Ascending aorta (tissue), 2 donors: Measurements from ENCODE around the gene MYL7. TPM values are rescaled to one million over a fixed set of nuclear protein-coding genes. Genes with fewer than 3 reads are reported as not detected.
A peak's percentile ranks its signal among the peaks of the same experiment; 100 is the strongest.

Source experiments
- DNase-seq, 2 donors: peaks; one replicate each; pipeline ENCODE4 v3.0.0-alpha.2; 2019; ENCODE audit warnings: low spot score in 2 of 2
- H3K27ac ChIP-seq, 2 donors: fragments of 200-600 bp; sonication (generic); one replicate each; pipeline ENCODE4 v1.5.1; 2016 to 2017; ENCODE audit warnings: mild to moderate bottlenecking in 1 of 2
- H3K27me3 ChIP-seq: fragments of 200-600 bp; sonication (generic); one replicate; pipeline ENCODE4 v1.5.1; 2017
- H3K36me3 ChIP-seq, 2 donors: fragments of 200-600 bp; sonication (generic); one replicate each; pipeline ENCODE4 v1.5.1; 2016
- H3K4me1 ChIP-seq, 2 donors: fragments of 200-600 bp; sonication (generic); one replicate each; pipeline ENCODE4 v1.5.1; 2016 to 2017; ENCODE audit warnings: mild to moderate bottlenecking in 1 of 2
- H3K4me3 ChIP-seq, 2 donors: fragments of 200-600 bp; sonication (generic); one replicate each; pipeline ENCODE4 v1.5.1; 2016 to 2017; ENCODE audit warnings: mild to moderate bottlenecking in 1 of 2
- H3K9me3 ChIP-seq, 2 donors: fragments of 200-600 bp; sonication (generic); one replicate each; pipeline ENCODE4 v1.5.1; 2016
- intact Hi-C: fragments of 100-400 bp; cut with DNase I; formaldehyde crosslinking; loops from one replicate; pipeline ENCODE4 v1.15.1; 2023
- total RNA-seq: library from RNA; depleted of rRNA; stranded (reverse); fragments of >200 nt; gene quantifications from one replicate; pipeline ENCODE4 v1.1.0, GENCODE V29; 2016
- TF ChIP-seq, protein P1 (sequence below), 3 experiments: fragments of 200-600 bp in 2 of 3; fragments of 450-650 bp in 1 of 3; sonication (generic) in 2 of 3; IDR thresholded peaks; one replicate each; pipeline ENCODE4 v1.5.1; 2016 to 2019; ENCODE audit warnings: antibody characterized with exemption in 3 of 3, mild to moderate bottlenecking in 1 of 3, moderate library complexity in 1 of 3

The MYL7 gene
- total RNA-seq, 1 donor from 2014 or later = not detected

DNA sequence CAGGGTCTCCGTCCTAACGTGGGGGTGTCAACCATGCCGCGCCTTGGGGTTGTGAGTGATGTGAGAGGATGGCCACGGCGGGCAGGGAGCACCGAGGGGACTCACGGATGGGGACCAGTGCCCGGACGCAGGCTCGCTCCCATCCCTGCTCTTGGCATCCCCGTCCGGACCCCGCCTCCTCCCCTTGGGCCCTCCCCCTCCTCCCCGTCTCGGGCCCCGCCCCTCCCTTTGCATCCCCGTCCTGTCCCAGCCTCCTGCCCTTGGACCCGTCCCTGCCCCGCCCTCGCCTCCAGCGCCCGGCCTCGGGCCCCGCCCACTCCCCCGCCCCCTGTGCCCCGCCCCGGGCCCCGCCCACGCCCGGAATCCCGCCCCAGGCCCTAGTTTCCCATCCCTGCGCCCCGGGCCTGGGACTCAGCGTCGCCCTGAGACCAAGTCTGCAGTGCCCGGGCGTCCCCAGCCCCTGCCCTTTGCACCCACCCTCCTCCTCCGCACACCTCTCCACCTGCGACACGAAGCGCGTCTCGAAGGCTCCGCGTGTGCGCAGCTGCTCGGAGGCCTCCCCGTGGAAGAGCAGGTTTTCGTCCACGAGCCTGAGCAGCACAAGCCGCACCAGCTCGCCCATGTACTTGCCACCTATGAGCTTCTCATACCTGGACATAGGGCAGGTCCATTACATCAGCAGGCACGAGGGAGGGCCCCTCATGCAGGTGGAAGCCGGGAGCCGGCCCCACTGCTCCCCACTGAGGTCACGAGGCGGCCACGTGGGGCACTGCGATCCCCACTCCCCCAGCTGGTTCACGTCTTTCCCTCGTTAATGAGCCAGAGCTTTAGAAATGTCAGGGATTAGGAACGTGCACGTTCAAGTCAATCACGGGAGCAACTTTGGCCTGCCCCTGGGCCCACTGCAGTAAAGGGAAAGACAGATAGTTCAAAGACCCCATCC lies 5.1 kb upstream of the MYL7 start:
- no peak overlapping the region for H3K27ac ChIP-seq
- no peaks in the 10 kb centered on the region for H3K27me3 ChIP-seq
- intact Hi-C loops = loop anchor here (1.0 kb wide), 2 partner anchors 23 to 64 kb away; partner anchors contain the start of genes POLD2 and POLM
- TF ChIP-seq, protein P1, sequence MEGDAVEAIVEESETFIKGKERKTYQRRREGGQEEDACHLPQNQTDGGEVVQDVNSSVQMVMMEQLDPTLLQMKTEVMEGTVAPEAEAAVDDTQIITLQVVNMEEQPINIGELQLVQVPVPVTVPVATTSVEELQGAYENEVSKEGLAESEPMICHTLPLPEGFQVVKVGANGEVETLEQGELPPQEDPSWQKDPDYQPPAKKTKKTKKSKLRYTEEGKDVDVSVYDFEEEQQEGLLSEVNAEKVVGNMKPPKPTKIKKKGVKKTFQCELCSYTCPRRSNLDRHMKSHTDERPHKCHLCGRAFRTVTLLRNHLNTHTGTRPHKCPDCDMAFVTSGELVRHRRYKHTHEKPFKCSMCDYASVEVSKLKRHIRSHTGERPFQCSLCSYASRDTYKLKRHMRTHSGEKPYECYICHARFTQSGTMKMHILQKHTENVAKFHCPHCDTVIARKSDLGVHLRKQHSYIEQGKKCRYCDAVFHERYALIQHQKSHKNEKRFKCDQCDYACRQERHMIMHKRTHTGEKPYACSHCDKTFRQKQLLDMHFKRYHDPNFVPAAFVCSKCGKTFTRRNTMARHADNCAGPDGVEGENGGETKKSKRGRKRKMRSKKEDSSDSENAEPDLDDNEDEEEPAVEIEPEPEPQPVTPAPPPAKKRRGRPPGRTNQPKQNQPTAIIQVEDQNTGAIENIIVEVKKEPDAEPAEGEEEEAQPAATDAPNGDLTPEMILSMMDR (IDR thresholded peaks at IDR 0.05) = no peak
- no peaks in the 10 kb centered on the region for H3K36me3 ChIP-seq
- DNase-seq = peak in 1 of 2 donors; percentile 88
- no peaks in the 10 kb centered on the region for H3K9me3 ChIP-seq
- peaks cover 0 to 8% of the 10 kb centered on the region in 2 donors for H3K4me1 ChIP-seq
- H3K4me3 ChIP-seq = peak overlapping the region; percentile 56 to 67

DNA sequence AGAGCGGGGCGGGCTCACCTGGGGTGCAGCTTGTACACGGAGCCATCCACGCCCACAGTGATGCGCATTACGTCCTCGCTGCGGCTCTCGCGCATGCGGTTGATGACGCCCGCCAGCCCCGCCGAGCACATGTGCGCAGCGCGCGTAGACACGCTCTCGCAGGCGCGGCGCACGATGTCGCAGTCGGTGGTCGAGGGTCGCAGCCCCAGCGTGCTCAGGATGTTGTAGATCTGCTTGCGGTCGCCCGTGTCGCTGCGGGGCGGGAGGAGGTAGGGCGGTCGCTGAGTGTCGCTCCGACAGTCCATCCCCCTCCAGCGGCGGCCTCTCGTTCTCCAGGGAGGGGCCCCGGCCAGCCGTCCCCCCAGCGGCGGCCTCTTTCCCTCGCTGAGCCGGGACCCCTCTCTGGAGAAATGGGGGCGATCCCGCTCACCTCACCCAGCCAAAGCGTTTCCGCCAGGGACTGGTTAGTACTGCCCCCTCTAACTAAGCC lies 4.4 kb upstream of the MYL7 start:
- DNase-seq = peak in 1 of 2 donors; percentile 66
- no peaks in the 10 kb centered on the region for H3K36me3 ChIP-seq
- intact Hi-C loops = no loop called here
- H3K4me3 ChIP-seq = peak overlapping the region; percentile 56 to 67
- no peak overlapping the region for H3K27ac ChIP-seq
- no peaks in the 10 kb centered on the region for H3K9me3 ChIP-seq
- TF ChIP-seq, protein P1 (IDR thresholded peaks at IDR 0.05) = peak in 1 of 3 experiments; percentile 5
- peaks cover 0 to 8% of the 10 kb centered on the region in 2 donors for H3K4me1 ChIP-seq
- no peaks in the 10 kb centered on the region for H3K27me3 ChIP-seq

DNA sequence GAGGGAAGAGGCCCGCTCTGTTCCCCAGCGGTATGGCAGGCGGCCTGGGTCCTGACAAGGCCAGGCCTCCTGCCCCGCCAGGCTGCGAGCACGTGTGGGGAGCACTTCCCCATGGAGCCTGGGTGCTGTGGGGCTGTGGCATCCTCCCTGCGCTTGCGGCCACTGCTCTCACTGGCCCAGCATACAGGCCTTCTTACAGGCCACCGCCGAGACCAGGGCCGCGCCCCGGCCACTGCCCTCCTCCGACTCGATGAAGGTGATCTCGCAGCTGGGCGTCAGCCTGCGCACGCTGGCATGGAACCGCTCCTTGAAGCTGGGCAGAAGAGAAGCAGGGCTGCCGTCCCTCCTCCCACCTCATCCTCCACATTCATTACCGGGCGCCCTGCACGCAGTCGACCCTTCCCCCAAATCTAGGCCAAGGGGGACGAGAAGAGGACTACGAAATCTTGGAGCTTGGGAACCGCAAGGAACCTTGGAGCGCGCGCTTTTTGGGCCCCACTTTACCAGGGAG lies 3.9 kb upstream of the MYL7 start:
- Histone ChIP-seq H3K36me3 (no peaks in the 10 kb centered on the region), H3K27ac (no peak overlapping the region)
- TF ChIP-seq, protein P1 (IDR thresholded peaks at IDR 0.05) = no peak

DNA sequence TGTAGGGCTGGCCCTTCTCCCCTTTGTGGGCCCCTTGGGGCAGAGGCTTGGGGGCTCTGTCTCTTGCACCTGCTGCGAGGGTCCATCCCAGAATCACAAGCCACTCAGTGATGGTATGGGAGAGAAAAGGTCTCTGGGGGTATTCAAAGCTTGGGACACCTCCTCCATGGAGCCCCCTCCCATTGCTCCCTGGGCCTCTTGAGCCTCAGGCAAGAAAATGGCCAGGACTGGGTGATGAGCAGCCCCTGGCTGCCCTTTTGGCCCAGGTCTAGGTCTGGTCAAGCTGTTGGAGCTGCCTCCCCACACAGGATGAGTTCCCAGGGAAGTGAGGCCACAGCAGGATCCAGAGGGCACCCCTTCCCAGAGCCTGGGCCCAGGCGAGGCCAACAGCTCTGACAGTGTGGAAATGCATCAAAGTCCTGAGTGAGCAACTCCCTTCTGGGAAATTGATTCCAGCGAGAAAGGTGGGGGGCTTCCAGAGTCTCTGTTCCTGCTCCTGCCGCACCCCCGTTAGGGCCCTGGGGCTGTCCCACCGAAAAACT lies 3.4 kb upstream of the MYL7 start:
- H3K9me3 ChIP-seq = no peaks in the 10 kb centered on the region
- TF ChIP-seq, protein P1 (IDR thresholded peaks at IDR 0.05) = no peak
- DNase-seq = peak in 1 of 2 donors; percentile 57
- H3K36me3 ChIP-seq = no peaks in the 10 kb centered on the region
- no peaks in the 10 kb centered on the region for H3K27me3 ChIP-seq
- intact Hi-C loops = no loop called here
- H3K4me1 ChIP-seq = peaks cover 0 to 8% of the 10 kb centered on the region in 2 donors
- H3K27ac ChIP-seq = no peak overlapping the region
- no peak overlapping the region for H3K4me3 ChIP-seq

More for the DNA sequence above, 3.9 kb upstream of the MYL7 start:
- no peaks in the 10 kb centered on the region for H3K9me3 ChIP-seq
- intact Hi-C loops = no loop called here
- peak in 1 of 2 donors; percentile 63 for DNase-seq
- peaks cover 0 to 8% of the 10 kb centered on the region in 2 donors for H3K4me1 ChIP-seq
- H3K4me3 ChIP-seq = peak overlapping the region; percentile 56 to 67
- no peaks in the 10 kb centered on the region for H3K27me3 ChIP-seq

DNA sequence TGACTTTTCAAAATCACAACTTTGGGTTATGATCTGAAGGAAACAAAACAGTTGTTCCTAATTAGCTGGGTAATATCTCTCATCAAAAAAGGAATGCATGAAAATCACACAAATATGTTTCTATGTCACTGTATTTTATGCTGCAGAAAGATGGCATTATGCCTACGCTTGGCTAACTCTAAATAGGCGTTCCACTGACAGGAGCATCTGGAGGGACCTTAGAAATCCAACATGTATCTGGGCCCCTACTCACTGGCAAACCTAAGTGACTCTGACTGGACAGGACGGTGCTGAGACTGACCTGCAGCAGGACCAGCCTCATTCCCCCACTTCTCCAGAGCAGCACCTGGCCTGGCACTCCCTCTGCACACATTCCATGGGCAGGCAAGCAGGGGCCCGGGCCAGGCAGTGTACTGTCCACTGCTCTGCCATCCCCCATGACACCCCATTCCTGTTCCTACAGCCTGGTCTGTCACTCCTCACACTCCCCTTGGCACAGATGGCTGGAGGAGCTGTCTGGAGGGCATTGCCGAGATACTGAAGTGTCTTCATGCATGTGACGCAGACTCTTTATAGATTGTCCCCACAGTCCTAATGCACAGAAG lies 2.6 kb upstream of the MYL7 start:
- peak in 1 of 2 donors; percentile 41 for DNase-seq
- no peaks in the 10 kb centered on the region for H3K36me3 ChIP-seq
- TF ChIP-seq, protein P1 (IDR thresholded peaks at IDR 0.05) = no peak
- H3K27me3 ChIP-seq = no peaks in the 10 kb centered on the region
- no peak overlapping the region for H3K27ac ChIP-seq
- H3K4me3 ChIP-seq = no peak overlapping the region
- intact Hi-C loops = no loop called here
- no peaks in the 10 kb centered on the region for H3K9me3 ChIP-seq
- H3K4me1 ChIP-seq = peaks cover 0 to 8% of the 10 kb centered on the region in 2 donors
